ENCODE results near the gene RNF41. TPM values are rescaled to one million over a fixed set of nuclear protein-coding genes. Genes with fewer than 3 reads are reported as not detected.

RNF41 gene
- total and polyA plus RNA-seq, 2 of the 13 experiments (the other 11 are each of a cell fraction or from before 2014, with no cell fraction given), result 27.1 to 39.4 TPM

DNA sequence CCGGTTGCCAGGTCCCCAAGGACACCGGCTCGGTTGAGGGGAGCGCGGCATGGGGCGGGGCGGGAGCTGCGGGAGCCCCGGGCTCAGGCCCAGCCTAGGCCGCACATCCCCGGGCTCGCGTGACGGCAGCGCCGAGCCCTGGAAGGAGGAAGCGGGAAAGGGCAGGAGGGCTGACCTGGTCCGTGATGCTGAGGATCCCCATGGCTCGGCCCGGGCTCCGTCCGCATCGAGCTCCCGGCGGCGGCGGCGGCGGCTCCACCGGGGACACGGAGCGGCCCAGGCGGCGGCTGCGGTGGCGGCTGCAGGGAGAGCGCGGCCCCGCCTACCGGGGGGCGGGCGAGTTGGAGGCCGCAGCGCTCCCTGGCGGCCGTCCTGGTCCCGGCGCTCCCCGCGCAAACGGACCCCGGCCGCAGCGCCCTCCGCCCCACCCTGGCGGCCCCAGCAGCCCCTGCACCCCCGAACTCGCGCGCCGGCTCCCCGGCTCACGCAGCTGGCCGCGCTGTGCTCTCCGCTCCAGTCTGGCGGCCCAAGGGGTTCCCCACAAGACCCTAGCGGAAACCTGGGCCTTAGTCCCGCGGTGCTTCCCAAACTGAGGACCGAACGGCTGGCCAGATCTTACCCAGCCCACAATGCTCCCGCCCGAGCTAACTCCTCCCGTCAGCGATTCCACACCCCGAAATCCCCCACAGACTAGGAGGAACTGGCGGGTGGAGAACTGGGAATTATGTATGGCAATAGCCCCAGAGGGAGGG lies 36.5 kb upstream of the RNF41 start, which contains the start of gene ANKRD52 (continued):
- TF ChIP-seq ZNF616 (CRISPR knock-in tag; IDR thresholded peaks at IDR 0.05; ENCODE audit: low read depth), result no peak; the same call in 1 of the 2 replicates
- TF ChIP-seq ZNF207 (IDR thresholded peaks at IDR 0.05; ENCODE audit: borderline replicate concordance), result no peak
- TF ChIP-seq ZNF768 (CRISPR knock-in tag; IDR thresholded peaks at IDR 0.05), result 0 out of 2 replicates have a peak, but pooled peaks have one; percentile 26
- no peak for TF ChIP-seq RBM22 (optimal IDR thresholded peaks at IDR 0.05; ENCODE audit: low read length)
- no peak for TF ChIP-seq ZNF44 (CRISPR knock-in tag; IDR thresholded peaks at IDR 0.05)
- TF ChIP-seq, protein P1, sequence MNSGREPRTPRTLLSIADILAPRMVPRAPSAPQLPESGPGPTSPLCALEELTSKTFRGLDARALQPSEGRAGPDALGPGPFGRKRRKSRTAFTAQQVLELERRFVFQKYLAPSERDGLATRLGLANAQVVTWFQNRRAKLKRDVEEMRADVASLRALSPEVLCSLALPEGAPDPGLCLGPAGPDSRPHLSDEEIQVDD (CRISPR knock-in tag; IDR thresholded peaks at IDR 0.05; ENCODE audit: borderline replicate concordance), result no peak
- TF ChIP-seq MXD4 (CRISPR knock-in tag; IDR thresholded peaks at IDR 0.05), result no peak
- TF ChIP-seq, protein P2, sequence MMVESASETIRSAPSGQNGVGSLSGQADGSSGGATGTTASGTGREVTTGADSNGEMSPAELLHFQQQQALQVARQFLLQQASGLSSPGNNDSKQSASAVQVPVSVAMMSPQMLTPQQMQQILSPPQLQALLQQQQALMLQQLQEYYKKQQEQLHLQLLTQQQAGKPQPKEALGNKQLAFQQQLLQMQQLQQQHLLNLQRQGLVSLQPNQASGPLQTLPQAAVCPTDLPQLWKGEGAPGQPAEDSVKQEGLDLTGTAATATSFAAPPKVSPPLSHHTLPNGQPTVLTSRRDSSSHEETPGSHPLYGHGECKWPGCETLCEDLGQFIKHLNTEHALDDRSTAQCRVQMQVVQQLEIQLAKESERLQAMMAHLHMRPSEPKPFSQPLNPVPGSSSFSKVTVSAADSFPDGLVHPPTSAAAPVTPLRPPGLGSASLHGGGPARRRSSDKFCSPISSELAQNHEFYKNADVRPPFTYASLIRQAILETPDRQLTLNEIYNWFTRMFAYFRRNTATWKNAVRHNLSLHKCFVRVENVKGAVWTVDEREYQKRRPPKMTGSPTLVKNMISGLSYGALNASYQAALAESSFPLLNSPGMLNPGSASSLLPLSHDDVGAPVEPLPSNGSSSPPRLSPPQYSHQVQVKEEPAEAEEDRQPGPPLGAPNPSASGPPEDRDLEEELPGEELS (CRISPR knock-in tag; IDR thresholded peaks at IDR 0.05), result no peak
- peak; percentile 49; the same call in 1 of the 2 replicates for TF ChIP-seq AKAP8 (CRISPR knock-in tag; IDR thresholded peaks at IDR 0.05)
- TF ChIP-seq, protein P3, sequence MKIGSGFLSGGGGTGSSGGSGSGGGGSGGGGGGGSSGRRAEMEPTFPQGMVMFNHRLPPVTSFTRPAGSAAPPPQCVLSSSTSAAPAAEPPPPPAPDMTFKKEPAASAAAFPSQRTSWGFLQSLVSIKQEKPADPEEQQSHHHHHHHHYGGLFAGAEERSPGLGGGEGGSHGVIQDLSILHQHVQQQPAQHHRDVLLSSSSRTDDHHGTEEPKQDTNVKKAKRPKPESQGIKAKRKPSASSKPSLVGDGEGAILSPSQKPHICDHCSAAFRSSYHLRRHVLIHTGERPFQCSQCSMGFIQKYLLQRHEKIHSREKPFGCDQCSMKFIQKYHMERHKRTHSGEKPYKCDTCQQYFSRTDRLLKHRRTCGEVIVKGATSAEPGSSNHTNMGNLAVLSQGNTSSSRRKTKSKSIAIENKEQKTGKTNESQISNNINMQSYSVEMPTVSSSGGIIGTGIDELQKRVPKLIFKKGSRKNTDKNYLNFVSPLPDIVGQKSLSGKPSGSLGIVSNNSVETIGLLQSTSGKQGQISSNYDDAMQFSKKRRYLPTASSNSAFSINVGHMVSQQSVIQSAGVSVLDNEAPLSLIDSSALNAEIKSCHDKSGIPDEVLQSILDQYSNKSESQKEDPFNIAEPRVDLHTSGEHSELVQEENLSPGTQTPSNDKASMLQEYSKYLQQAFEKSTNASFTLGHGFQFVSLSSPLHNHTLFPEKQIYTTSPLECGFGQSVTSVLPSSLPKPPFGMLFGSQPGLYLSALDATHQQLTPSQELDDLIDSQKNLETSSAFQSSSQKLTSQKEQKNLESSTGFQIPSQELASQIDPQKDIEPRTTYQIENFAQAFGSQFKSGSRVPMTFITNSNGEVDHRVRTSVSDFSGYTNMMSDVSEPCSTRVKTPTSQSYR (CRISPR knock-in tag; IDR thresholded peaks at IDR 0.05; ENCODE audit: borderline replicate concordance), result peak; percentile 60; the same call in 1 of the 2 replicates
- no peak for TF ChIP-seq AGO1 (IDR thresholded peaks at IDR 0.05; ENCODE audit: low read depth, low read length, poor library complexity, severe bottlenecking)
- TF ChIP-seq, protein P4, sequence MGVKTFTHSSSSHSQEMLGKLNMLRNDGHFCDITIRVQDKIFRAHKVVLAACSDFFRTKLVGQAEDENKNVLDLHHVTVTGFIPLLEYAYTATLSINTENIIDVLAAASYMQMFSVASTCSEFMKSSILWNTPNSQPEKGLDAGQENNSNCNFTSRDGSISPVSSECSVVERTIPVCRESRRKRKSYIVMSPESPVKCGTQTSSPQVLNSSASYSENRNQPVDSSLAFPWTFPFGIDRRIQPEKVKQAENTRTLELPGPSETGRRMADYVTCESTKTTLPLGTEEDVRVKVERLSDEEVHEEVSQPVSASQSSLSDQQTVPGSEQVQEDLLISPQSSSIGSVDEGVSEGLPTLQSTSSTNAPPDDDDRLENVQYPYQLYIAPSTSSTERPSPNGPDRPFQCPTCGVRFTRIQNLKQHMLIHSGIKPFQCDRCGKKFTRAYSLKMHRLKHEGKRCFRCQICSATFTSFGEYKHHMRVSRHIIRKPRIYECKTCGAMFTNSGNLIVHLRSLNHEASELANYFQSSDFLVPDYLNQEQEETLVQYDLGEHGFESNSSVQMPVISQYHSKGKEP (CRISPR knock-in tag; IDR thresholded peaks at IDR 0.05), result no peak
- TF ChIP-seq, protein P5, sequence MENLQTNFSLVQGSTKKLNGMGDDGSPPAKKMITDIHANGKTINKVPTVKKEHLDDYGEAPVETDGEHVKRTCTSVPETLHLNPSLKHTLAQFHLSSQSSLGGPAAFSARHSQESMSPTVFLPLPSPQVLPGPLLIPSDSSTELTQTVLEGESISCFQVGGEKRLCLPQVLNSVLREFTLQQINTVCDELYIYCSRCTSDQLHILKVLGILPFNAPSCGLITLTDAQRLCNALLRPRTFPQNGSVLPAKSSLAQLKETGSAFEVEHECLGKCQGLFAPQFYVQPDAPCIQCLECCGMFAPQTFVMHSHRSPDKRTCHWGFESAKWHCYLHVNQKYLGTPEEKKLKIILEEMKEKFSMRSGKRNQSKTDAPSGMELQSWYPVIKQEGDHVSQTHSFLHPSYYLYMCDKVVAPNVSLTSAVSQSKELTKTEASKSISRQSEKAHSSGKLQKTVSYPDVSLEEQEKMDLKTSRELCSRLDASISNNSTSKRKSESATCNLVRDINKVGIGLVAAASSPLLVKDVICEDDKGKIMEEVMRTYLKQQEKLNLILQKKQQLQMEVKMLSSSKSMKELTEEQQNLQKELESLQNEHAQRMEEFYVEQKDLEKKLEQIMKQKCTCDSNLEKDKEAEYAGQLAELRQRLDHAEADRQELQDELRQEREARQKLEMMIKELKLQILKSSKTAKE (CRISPR knock-in tag; IDR thresholded peaks at IDR 0.05; ENCODE audit: borderline replicate concordance), result no peak
- no peak for TF ChIP-seq HMGA1 (CRISPR knock-in tag; conservative IDR thresholded peaks at IDR 0.05)
- TF ChIP-seq ZSCAN25 (CRISPR knock-in tag; IDR thresholded peaks at IDR 0.05), result no peak; the same call in 1 of the 2 replicates
- TF ChIP-seq MBD4 (IDR thresholded peaks at IDR 0.05; ENCODE audit: borderline replicate concordance, low read length), result no peak
- TF ChIP-seq, protein P6, sequence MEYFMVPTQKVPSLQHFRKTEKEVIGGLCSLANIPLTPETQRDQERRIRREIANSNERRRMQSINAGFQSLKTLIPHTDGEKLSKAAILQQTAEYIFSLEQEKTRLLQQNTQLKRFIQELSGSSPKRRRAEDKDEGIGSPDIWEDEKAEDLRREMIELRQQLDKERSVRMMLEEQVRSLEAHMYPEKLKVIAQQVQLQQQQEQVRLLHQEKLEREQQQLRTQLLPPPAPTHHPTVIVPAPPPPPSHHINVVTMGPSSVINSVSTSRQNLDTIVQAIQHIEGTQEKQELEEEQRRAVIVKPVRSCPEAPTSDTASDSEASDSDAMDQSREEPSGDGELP (IDR thresholded peaks at IDR 0.05; ENCODE audit: borderline replicate concordance, low read depth), result no peak
- no peak for TF ChIP-seq HNRNPL (IDR thresholded peaks at IDR 0.05; ENCODE audit: low read depth, low read length)
- TF ChIP-seq AHR (CRISPR knock-in tag; IDR thresholded peaks at IDR 0.05), result no peak; the same call in 1 of the 2 replicates

Measured in HepG2 (cell line).